Activated B cell treated with CpG ODN at 0.5 μM for 24 hours (primary cell): ENCODE measurements around the gene EPB41L2. TPM values are rescaled to one million over a fixed set of nuclear protein-coding genes. Genes with fewer than 3 reads are reported as not detected.

Experiments
- ATAC-seq: fragments of 200-7000 bp; cut with Tn5 transposase; one replicate; pipeline ENCODE4 v1.10.0; 2021; ENCODE audit warnings: low read depth, mild to moderate bottlenecking, moderate library complexity
- CTCF ChIA-PET: fragments of 350-600 bp; sonication (Branson Sonifier 250); formaldehyde crosslinking; loops from one replicate; lab custom pipeline; 2021; ENCODE audit warnings: antibody characterized with exemption; lab: Charles Lee
- POLR2A ChIA-PET: fragments of 350-600 bp; sonication (Branson Sonifier 250); formaldehyde crosslinking; loops from one replicate; lab custom pipeline; 2021; ENCODE audit warnings: antibody characterized with exemption; lab: Charles Lee
- DNase-seq: peaks from one replicate; pipeline ENCODE4 v3.0.0; 2022
- H3K27ac Mint-ChIP-seq: one replicate; pipeline ENCODE4 v1.8.0; 2020; ENCODE audit warnings: mixed read lengths
- H3K27me3 Mint-ChIP-seq: one replicate; pipeline ENCODE4 v1.8.0; 2021; ENCODE audit warnings: mixed read lengths
- H3K36me3 Mint-ChIP-seq: one replicate; pipeline ENCODE4 v1.8.0; 2021; ENCODE audit warnings: low read depth, mixed read lengths
- H3K4me1 Mint-ChIP-seq: one replicate; pipeline ENCODE4 v1.8.0; 2021; ENCODE audit warnings: mixed read lengths
- H3K4me3 Mint-ChIP-seq: one replicate; pipeline ENCODE4 v1.8.0; 2020; ENCODE audit warnings: mild to moderate bottlenecking, mixed read lengths
- H3K9me3 Mint-ChIP-seq: one replicate; pipeline ENCODE4 v1.8.0; 2020; ENCODE audit warnings: mixed read lengths
- intact Hi-C: fragments of 100-400 bp; cut with micrococcal nuclease; formaldehyde crosslinking; loops from one replicate; pipeline ENCODE4 v1.15.1; 2024
- total RNA-seq: library from RNA; stranded (reverse); gene quantifications from 2 replicates; pipeline ENCODE4 v1.2.3, GENCODE V29; 2022
- TF ChIP-seq, protein P1 (sequence below): fragments of 200-600 bp; IDR thresholded peaks from one replicate; pipeline ENCODE4 v1.8.0; 2022; ENCODE audit warnings: antibody characterized with exemption, mild to moderate bottlenecking

The EPB41L2 gene
- total RNA-seq, 1 donor from 2014 or later: 62.8 TPM

DNA sequence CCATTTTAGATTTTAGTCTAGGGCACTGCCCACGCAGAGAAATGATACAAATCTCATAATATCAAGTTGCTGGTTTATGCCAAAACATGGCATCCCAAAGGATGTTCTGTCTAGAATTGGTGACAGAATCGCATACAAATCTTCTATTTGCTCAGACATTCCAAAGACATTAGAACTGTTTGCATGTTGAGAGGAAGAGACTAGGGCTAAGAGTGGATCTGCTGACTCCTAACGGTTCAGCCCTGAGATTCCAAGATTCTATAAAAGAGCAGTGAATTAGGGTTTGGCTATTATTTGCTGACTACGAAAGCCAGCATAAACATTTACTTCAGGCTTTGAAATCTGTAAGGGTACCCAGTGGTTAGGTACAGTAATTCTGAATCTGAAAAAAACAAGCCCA, 3.6 kb downstream of the EPB41L2 start:
- DNase-seq (no peak), ATAC-seq (no peak)
- peaks cover 16% of the 10 kb centered on the region for H3K9me3 Mint-ChIP-seq
- no peak overlapping the region for H3K27ac Mint-ChIP-seq
- H3K27me3 Mint-ChIP-seq: no peaks in the 10 kb centered on the region
- CTCF ChIA-PET: no interaction called here
- H3K4me3 Mint-ChIP-seq: no peak overlapping the region
- intact Hi-C loops: no loop called here
- peaks cover 8% of the 10 kb centered on the region for H3K36me3 Mint-ChIP-seq
- H3K4me1 Mint-ChIP-seq: peaks cover 37% of the 10 kb centered on the region
- TF ChIP-seq, protein P1, sequence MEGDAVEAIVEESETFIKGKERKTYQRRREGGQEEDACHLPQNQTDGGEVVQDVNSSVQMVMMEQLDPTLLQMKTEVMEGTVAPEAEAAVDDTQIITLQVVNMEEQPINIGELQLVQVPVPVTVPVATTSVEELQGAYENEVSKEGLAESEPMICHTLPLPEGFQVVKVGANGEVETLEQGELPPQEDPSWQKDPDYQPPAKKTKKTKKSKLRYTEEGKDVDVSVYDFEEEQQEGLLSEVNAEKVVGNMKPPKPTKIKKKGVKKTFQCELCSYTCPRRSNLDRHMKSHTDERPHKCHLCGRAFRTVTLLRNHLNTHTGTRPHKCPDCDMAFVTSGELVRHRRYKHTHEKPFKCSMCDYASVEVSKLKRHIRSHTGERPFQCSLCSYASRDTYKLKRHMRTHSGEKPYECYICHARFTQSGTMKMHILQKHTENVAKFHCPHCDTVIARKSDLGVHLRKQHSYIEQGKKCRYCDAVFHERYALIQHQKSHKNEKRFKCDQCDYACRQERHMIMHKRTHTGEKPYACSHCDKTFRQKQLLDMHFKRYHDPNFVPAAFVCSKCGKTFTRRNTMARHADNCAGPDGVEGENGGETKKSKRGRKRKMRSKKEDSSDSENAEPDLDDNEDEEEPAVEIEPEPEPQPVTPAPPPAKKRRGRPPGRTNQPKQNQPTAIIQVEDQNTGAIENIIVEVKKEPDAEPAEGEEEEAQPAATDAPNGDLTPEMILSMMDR: no peak
- POLR2A ChIA-PET: no interaction called here

DNA sequence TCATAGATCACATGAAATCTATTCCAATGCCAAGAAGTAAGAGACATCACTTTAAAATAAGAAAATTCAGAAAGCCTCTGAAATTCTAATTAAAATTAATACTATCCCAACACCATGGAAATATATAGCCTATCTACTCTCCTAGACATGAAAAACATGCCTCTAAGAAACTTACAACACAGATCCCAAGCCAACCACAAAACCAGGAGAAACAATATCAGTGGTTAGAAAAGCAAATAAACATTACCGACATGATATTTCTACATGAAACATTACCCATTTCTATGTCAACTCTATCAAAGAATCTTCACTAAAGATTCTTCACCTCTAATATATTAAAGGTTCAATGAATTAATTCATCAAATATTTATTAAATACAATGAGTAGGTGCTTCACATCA, 4.8 kb downstream of the EPB41L2 start:
- no peak for DNase-seq
- Mint-ChIP-seq H3K9me3 (peaks cover 25% of the 10 kb centered on the region), H3K27ac (no peak overlapping the region), H3K4me1 (peaks cover 29% of the 10 kb centered on the region), H3K4me3 (no peak overlapping the region), H3K27me3 (no peaks in the 10 kb centered on the region), H3K36me3 (peaks cover 17% of the 10 kb centered on the region)
- POLR2A ChIA-PET: no interaction called here
- CTCF ChIA-PET: no interaction called here
- TF ChIP-seq, protein P1: no peak
- no peak for ATAC-seq
- intact Hi-C loops: no loop called here

DNA sequence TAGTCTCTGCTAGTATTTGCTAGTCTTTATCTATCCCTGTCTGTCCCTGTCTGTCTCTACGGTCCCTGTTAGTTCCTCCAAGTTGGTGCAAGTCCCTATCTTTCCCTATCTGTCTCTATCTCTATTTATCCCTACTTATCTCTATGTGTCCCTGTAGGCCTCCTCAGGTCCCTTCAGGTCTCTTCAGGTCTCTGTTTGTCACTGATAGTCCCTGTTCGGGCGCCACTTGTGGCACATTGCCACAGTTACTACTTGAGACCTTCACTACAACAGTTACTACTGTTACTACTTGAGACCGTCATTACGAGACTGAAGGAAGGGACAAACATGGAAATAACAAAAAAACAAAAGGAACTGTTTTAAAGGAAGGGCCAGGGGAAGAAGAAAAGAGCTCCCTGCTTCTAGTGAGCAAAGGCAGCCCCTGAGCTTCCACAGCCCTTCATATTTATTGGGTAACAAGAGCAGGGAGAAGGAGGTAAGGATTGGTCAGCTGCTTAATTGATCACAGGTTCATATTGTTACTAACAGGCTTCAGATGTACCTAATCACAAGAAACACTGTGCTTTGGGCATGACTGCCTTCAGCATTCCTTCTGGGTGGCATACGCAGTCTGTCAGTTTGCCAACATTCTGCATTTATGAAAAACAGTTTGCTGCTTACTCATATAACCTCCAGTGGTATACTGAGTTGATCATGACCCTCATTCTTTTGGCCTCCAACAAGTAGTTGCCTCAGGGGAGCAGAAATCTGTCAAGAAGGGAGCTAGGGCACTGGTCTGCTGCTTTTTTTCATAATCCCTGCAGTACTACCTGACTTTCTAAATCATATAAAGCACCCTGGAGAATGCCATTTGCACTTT, 8.4 kb downstream of the EPB41L2 start:
- Mint-ChIP-seq H3K4me1 (peaks cover 3% of the 10 kb centered on the region), H3K4me3 (no peak overlapping the region), H3K27me3 (no peaks in the 10 kb centered on the region), H3K36me3 (peaks cover 23% of the 10 kb centered on the region), H3K9me3 (peaks cover 29% of the 10 kb centered on the region), H3K27ac (no peak overlapping the region)
- intact Hi-C loops: no loop called here
- ChIA-PET POLR2A (interaction anchor here (0.6 kb wide), 1 partner anchor 18 kb away, joined by 3 read pairs; no protein-coding TSS in a partner anchor), CTCF (no interaction called here)
- TF ChIP-seq, protein P1: no peak
- DNase-seq (no peak), ATAC-seq (no peak)

DNA sequence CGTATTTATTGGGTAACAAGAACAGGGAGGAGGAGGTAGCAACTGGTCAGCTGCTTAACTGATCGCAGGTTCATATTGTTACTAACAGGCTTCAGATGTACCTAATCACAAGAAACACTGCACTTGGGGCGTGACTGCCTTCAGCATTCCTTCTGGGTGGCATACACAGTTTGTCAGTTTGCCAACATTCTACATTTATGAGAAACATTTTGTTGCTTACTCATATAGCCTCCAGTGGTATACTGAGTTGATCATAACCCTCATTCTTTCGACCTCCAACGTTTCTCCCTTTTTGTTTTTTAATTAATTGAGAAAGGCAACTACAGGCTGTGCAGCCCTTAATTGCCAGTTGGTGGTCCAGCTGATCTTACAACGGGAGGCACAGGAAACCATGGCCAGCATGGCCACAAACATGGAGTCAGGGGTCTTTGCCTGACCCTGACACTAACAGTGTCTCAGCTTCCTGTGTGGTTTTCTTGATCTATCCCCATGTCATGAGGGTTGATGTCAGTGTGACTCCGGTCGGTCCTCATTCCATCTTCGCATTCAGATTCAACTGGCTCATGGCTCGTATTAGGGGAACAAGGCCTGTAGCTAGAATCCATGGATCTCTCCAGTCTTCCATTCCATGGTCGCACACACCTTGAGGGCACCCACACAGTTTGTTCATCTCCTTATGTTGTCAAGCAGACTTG, 9.4 kb downstream of the EPB41L2 start:
- no peaks in the 10 kb centered on the region for H3K4me1 Mint-ChIP-seq
- H3K36me3 Mint-ChIP-seq: peaks cover 24% of the 10 kb centered on the region
- ChIA-PET POLR2A (no interaction called here), CTCF (no interaction called here)
- intact Hi-C loops: no loop called here
- TF ChIP-seq, protein P1: no peak
- ATAC-seq (no peak), DNase-seq (no peak)
- peaks cover 29% of the 10 kb centered on the region for H3K9me3 Mint-ChIP-seq
- H3K4me3 Mint-ChIP-seq: no peak overlapping the region
- no peak overlapping the region for H3K27ac Mint-ChIP-seq
- no peaks in the 10 kb centered on the region for H3K27me3 Mint-ChIP-seq

DNA sequence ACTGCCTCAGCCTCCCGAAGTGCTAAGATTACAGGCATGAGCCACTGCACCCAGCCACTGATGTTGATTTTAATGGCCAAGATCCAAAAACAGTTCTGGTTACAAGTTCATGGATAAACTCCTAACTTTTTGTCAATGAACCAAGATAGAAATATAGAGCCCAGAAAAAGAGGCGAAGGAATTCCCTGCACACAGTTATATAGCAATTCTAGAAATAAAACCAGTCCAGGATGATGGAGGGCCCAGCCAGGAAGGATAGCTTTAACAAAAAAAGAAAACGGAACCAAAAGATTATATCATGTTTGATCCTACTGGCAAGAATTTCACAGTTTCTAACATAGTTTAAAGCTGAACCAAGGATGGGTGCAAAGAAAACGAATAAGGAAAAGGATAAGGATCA, 10.9 kb downstream of the EPB41L2 start:
- H3K27me3 Mint-ChIP-seq: no peaks in the 10 kb centered on the region
- H3K27ac Mint-ChIP-seq: no peak overlapping the region
- ATAC-seq (no peak), DNase-seq (no peak)
- ChIA-PET POLR2A (no interaction called here), CTCF (no interaction called here)
- H3K9me3 Mint-ChIP-seq: peaks cover 25% of the 10 kb centered on the region
- H3K36me3 Mint-ChIP-seq: peaks cover 24% of the 10 kb centered on the region
- intact Hi-C loops: no loop called here
- H3K4me3 Mint-ChIP-seq: no peak overlapping the region
- H3K4me1 Mint-ChIP-seq: no peaks in the 10 kb centered on the region
- TF ChIP-seq, protein P1: no peak
